ENCODE results near the gene ZFP92.
A peak's percentile ranks its signal among the peaks of the same experiment; 100 is the strongest.
"Not testable (repeated sequence)": the region's sequence is repeated elsewhere in the genome, so short reads cannot be mapped to it uniquely, and the experiment has no call there.

ZFP92 gene

DNA sequence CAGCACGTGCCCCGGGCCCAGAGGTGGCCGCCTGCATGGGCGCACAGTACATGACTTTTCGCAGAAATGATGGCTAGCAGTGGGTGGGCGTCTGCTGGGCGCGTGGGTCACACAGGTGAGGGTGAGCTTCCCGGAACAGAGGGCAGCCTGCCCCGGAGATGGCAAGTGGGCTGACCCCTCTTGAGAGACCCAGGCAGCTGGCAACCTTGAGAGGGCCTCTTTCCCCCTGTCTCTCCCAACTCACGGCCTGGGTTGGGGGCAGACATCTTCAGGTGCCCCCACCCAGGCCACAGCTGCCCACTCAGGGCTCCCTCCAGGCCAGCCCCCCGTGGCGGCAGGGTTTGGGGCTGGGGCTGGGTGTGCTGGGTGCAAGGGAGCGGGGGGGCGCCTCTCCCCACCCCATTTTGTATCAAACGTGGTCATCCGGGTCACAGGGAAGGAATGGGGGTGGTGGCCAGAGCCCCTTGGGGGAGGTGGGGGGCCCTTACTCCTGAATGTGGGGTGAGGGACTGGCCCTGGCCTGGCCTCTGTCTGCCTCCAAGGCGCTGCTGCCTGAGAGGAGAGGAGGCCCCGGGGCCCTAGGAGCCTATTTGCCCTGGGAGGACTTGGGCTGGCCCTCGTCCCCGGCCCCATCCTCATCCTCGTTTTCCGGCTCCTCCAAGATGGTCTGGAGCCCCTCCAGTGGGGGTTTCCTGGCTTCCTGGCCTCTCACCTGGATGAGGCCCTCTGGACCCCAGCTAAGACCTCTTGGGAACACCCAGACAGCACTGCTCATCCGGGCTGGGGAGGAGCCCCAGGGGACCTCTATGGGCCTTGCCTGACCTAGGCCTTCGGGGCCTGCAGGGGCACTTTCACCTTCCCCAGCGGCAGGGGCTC is 14.7 kb upstream of the ZFP92 start:
- TF ChIP-seq, protein P1, sequence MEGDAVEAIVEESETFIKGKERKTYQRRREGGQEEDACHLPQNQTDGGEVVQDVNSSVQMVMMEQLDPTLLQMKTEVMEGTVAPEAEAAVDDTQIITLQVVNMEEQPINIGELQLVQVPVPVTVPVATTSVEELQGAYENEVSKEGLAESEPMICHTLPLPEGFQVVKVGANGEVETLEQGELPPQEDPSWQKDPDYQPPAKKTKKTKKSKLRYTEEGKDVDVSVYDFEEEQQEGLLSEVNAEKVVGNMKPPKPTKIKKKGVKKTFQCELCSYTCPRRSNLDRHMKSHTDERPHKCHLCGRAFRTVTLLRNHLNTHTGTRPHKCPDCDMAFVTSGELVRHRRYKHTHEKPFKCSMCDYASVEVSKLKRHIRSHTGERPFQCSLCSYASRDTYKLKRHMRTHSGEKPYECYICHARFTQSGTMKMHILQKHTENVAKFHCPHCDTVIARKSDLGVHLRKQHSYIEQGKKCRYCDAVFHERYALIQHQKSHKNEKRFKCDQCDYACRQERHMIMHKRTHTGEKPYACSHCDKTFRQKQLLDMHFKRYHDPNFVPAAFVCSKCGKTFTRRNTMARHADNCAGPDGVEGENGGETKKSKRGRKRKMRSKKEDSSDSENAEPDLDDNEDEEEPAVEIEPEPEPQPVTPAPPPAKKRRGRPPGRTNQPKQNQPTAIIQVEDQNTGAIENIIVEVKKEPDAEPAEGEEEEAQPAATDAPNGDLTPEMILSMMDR (IDR thresholded peaks at IDR 0.05; ENCODE audit: unreplicated experiment in 3 of 3), result no peak
- H3K27me3 Mint-ChIP-seq (ENCODE audit: low read depth), result peaks cover 9% of the 10 kb centered on the region
- H3K4me3 Mint-ChIP-seq, result no peak overlapping the region
- no peak overlapping the region for H3K27ac Mint-ChIP-seq
- H3K4me1 Mint-ChIP-seq, result peaks cover 4% of the 10 kb centered on the region
- H3K36me3 Mint-ChIP-seq (ENCODE audit: low read depth), result no peaks in the 10 kb centered on the region
- H3K9me3 Mint-ChIP-seq, result peaks cover 21% of the 10 kb centered on the region

DNA sequence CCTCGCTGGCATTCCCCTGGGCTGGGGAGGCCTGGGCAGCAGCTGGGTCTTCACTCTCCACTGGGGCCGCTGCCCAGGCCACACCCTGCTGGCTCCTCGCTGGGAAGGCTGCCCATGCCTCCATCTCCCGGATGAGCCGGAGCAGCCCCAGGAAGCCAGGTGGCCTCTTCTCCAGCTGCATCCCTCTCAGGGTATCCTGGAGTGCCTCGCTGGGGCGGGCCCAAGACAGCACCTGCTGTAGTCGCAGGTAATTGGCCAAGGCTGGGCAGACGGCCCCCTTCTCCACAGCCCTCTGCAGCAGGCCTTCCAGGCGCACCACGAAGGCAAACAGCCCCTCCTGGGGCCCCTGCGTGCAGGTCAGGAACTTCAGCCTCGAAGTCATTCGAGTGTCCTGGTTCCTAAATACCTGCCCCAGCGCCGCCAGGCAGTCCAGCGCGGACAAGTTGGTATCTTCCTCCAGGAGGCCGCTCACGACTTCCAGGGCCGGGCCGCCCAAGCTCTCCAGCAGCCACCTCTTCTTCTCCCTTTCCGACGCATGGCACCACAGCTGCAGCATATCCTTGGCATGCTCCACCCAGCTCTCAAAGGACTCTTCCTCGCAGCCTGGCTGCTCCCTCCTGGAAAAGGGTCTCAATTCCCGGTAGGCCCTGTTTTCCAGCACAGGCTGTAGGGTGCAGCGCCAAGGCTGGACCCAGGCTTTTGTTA is 13.9 kb upstream of the ZFP92 start:
- Mint-ChIP-seq H3K27me3 (ENCODE audit: low read depth) (peaks cover 14% of the 10 kb centered on the region), H3K27ac (no peak overlapping the region), H3K4me1 (peaks cover 4% of the 10 kb centered on the region), H3K4me3 (no peak overlapping the region), H3K9me3 (peaks cover 26% of the 10 kb centered on the region), H3K36me3 (ENCODE audit: low read depth) (no peaks in the 10 kb centered on the region)
- TF ChIP-seq, protein P1 (IDR thresholded peaks at IDR 0.05; ENCODE audit: unreplicated experiment in 3 of 3), result no peak

DNA sequence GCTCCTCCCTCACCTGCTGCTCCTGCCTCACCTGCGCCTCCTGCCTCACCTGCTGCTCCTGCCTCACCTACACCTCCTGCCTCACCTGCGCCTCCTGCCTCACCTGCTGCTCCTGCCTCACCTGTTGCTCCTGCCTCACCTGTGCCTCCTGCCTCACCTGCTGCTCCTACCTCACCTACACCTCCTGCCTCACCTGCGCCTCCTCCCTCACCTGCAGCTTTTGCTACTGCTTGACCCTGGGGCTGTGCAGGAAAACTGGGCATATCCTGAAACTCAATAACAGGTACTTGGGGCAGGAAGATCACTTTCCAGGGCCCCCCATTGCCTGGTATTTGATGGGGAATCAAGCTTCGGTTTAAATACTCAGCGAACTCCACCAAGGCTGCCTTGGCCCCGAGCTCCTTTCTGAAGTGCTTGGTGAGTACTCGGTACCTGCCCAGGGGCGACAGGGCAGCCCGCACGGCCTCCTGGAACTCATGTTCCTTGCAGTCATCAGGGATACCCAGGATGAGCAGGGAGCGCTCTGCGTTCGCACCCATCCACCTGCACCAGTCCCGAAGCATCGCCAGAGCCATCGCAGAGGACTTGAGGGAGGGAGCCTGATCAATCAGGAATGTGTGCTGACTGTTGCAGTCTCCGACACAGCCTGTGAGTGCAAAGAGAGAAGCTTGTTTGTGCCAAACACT is 12.9 kb upstream of the ZFP92 start:
- H3K27me3 Mint-ChIP-seq (ENCODE audit: low read depth), result peaks cover 14% of the 10 kb centered on the region
- TF ChIP-seq, protein P1 (IDR thresholded peaks at IDR 0.05; ENCODE audit: unreplicated experiment in 3 of 3), result no peak
- H3K4me3 Mint-ChIP-seq, result no peak overlapping the region
- H3K9me3 Mint-ChIP-seq, result peaks cover 30% of the 10 kb centered on the region
- peaks cover 4% of the 10 kb centered on the region for H3K4me1 Mint-ChIP-seq
- no peaks in the 10 kb centered on the region for H3K36me3 Mint-ChIP-seq (ENCODE audit: low read depth)
- no peak overlapping the region for H3K27ac Mint-ChIP-seq

DNA sequence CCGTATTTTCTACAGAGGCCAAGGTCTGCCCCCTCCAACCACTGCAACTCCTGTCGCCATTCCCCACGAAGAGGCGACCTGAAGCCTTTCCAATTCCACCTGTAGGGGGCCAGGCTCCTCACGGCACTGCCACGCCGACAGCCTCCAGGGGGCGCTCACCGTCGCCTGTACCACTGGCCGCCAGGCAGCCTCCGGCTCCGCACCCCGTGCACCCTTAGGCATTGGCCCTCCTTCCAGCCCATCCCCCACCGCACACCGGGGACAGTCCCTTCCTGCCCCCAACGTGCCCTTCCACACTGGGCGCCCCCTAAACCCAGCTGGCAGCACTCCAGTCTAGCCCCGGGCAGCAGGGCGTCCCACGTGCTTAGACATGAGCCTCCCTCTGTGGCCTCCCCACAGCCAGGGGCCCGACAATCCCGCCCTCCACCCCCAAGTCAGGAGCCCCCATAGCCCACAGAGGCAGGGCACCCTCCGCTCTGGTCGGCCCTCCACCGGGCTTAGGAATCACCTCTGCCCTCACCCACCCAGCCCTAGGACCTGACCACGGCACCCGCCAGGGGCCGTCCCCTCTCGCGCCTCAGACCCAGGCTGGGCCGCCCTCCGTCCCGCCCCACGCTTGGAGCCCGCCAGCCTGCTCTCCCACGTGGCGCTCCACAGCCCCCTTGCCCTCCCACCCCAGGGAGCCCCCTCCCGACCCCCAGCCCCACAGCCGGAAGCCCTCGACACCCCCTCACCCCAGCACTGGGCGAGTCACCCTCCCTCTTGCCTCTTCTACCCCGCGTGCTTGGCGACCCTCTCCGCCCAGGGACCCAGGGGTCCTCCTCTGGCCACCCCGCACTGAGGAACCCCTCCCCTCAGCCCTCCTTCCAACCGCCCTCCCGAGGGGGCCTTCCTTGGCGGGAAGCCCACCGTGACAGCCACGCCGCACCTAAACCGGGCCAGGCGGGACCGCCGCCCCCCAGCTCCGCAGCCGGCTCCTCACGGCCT is 10.8 kb upstream of the ZFP92 start:
- Mint-ChIP-seq H3K9me3 (peaks cover 28% of the 10 kb centered on the region), H3K36me3 (ENCODE audit: low read depth) (no peaks in the 10 kb centered on the region), H3K4me3 (no peak overlapping the region), H3K4me1 (no peaks in the 10 kb centered on the region), H3K27ac (no peak overlapping the region), H3K27me3 (ENCODE audit: low read depth) (peaks cover 7% of the 10 kb centered on the region)
- TF ChIP-seq, protein P1 (IDR thresholded peaks at IDR 0.05; ENCODE audit: unreplicated experiment in 3 of 3), result peak in 2 of 3 experiments; percentile 39 to 53

DNA sequence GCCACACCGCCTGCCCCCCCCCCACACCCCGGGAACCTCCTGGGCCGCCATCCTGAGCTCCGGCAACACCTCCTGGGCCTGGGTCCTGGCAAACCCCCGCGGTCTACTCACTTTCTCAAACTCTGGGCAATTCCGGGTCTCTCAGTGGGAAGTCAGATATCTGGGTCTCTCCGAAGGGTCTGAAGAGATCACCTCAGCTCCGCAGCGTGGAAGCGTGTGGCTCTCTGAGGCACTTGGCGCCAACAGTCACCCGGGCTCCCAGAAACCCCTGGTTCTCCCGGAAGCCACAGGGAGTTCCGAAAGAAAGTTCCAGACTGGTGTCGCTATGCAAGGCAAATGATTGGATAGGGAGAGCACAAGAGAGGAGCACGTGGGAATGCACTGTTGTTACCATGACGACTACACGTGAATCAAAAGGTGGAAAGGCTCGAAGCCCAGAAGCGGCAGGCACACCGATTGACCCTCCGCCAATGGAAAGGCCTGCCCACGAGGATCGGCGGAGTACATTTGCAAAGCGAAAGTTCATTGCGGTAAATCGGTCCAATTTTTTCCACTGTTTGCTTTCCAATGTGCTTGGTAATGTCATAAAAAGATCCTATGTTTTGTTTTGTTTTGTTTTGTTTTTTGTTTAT is 10.0 kb upstream of the ZFP92 start, which contains the start of gene PNMA6E:
TSS of gene PNMA6E (minus strand) at position 218 of the 632 bp plus-strand sequence. CDS start 2,501 bp downstream, outside the sequence.
- H3K36me3 Mint-ChIP-seq (ENCODE audit: low read depth), result no peaks in the 10 kb centered on the region
- TF ChIP-seq, protein P1 (IDR thresholded peaks at IDR 0.05; ENCODE audit: unreplicated experiment in 3 of 3), result no peak
- H3K9me3 Mint-ChIP-seq, result peaks cover 28% of the 10 kb centered on the region
- no peak within 1 kb of the TSS for H3K27ac Mint-ChIP-seq
- H3K4me1 Mint-ChIP-seq, result no peaks in the 10 kb centered on the region
- no peak within 1 kb of the TSS for H3K4me3 Mint-ChIP-seq
- H3K27me3 Mint-ChIP-seq (ENCODE audit: low read depth), result peaks cover 5% of the 10 kb centered on the region

DNA sequence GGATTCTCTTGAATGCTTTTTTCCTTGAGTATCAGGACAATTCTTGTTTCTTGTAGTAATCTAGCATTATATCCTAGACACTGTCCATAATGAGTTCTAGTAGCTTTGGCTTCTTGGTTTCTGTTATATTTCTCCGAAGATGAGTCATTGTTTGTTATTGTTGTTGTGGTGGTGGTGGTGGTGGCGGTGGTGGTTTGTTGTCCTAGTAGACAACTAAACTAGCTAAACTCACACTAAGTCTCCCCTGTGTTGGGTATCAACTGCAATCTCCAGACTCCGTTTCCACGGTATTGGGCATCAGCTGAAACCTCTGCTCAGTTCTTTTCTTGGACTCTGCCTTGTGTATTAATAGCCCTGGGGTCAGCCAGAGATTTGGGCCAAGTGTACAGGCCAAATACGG is 6.9 kb upstream of the ZFP92 start:
- not testable (repeated sequence) for H3K4me3 Mint-ChIP-seq; H3K4me1 Mint-ChIP-seq; H3K27me3 Mint-ChIP-seq (ENCODE audit: low read depth); H3K27ac Mint-ChIP-seq; H3K36me3 Mint-ChIP-seq (ENCODE audit: low read depth)
- H3K9me3 Mint-ChIP-seq, result peaks cover 25% of the 10 kb centered on the region

Data from nephron (organoid).